Measurements from ENCODE around the gene PDE7B.

Gene PDE7B

DNA sequence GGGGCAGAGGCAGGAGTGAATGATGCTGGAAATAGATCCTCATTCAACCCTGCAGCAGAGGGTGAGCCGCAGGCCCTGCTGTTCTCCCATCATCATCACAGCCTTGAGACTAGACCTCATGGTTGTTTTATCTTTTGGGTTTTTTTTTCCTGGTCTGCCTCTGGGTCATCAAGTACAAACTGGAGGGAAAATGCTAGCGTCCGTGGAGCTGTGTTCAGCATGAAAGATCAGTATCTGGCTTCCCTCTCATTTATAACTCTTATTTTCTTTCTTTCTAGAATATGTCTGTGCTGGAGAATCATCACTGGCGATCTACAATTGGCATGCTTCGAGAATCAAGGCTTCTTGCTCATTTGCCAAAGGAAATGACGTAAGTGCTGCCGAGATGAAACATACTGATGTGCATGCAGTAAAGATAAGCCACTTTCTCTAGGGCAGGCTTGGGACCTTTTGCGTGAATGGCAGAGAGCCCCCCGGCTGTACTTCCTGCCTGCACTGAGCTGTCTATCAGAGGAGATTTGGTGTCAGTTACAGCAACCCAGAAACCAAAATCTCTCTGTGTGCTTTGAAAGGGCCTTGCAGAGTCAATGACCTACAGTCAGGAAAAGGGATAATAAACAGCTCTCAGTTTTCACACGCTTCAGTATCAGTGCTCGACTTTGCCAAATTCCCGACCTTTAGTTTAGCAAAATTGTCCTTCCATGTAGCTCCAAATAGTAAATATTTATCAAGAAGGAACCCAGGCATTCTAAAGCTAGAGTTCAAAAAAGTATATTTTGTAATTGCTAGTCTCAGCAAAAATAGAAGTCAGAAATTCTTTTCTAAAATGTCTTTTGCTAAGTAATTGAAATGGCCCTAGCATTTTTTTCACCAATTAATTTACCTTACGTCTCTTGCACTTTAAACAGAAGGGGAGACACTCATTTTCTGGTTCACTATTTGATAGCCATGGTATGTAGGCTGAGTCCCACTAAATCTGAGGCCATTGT is 322.3 kb downstream of the PDE7B start:
- H3K4me2 ChIP-seq (ENCODE audit: low read depth, low read length), result no peak overlapping the region
- no peaks in the 10 kb centered on the region for H3K27me3 ChIP-seq (replicated peaks; ENCODE audit: insufficient read depth, low read length)
- no peak overlapping the region for H3K9ac ChIP-seq (ENCODE audit: low read length)
- no peak overlapping the region for H2AFZ ChIP-seq (ENCODE audit: low read length)
- H3K79me2 ChIP-seq (ENCODE audit: low read length), result no peaks in the 10 kb centered on the region
- H4K20me1 ChIP-seq (ENCODE audit: insufficient read depth, low read length), result no peaks in the 10 kb centered on the region
- H3F3A ChIP-seq (ENCODE audit: insufficient read depth, low read length), result no peaks in the 10 kb centered on the region
- H3K36me3 ChIP-seq (replicated peaks; ENCODE audit: insufficient read depth, low read length), result no peaks in the 10 kb centered on the region
- no peak for TF ChIP-seq EZH2phosphoT487 (IDR thresholded peaks at IDR 0.05; ENCODE audit: low read length)
- TF ChIP-seq, protein P1, sequence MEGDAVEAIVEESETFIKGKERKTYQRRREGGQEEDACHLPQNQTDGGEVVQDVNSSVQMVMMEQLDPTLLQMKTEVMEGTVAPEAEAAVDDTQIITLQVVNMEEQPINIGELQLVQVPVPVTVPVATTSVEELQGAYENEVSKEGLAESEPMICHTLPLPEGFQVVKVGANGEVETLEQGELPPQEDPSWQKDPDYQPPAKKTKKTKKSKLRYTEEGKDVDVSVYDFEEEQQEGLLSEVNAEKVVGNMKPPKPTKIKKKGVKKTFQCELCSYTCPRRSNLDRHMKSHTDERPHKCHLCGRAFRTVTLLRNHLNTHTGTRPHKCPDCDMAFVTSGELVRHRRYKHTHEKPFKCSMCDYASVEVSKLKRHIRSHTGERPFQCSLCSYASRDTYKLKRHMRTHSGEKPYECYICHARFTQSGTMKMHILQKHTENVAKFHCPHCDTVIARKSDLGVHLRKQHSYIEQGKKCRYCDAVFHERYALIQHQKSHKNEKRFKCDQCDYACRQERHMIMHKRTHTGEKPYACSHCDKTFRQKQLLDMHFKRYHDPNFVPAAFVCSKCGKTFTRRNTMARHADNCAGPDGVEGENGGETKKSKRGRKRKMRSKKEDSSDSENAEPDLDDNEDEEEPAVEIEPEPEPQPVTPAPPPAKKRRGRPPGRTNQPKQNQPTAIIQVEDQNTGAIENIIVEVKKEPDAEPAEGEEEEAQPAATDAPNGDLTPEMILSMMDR (IDR thresholded peaks at IDR 0.05; ENCODE audit: low read length), result no peak
- TF ChIP-seq EZH2 (optimal IDR thresholded peaks at IDR 0.05; ENCODE audit: low read depth, low read length), result no peak
- no peaks in the 10 kb centered on the region for H3K4me1 ChIP-seq (ENCODE audit: low read length)
- H3K27ac ChIP-seq (ENCODE audit: low read length), result no peak overlapping the region
- DNase-seq, result no peak
- H3K9me3 ChIP-seq (replicated peaks; ENCODE audit: insufficient read depth, low read length), result no peaks in the 10 kb centered on the region
- H3K9me2 ChIP-seq (replicated peaks; ENCODE audit: insufficient read depth, low read length), result no peaks in the 10 kb centered on the region
- H3K4me3 ChIP-seq (ENCODE audit: low read length), result no peak overlapping the region

DNA sequence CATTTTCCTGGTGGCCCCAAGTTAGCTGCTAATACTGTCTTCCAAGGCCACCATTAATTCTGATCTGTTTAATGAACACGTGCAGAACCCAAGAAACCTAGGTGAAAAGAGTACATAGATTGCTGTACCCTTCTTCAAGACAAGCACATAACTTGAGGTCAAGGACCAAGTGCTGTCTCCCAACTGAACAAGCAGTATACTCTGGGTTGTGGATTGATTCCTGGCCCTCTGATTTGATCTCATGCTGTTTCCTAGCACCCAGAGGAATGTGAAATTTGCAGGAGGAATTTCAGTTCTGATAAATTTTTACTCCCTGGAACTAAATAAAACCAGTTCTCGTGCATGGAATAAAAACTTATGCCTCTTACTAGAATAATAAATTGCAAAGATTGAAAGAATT is 323.0 kb downstream of the PDE7B start:
- Histone ChIP-seq H3K36me3 (replicated peaks; ENCODE audit: insufficient read depth, low read length) (no peaks in the 10 kb centered on the region), H3K27ac (ENCODE audit: low read length) (no peak overlapping the region), H2AFZ (ENCODE audit: low read length) (no peak overlapping the region)

DNA sequence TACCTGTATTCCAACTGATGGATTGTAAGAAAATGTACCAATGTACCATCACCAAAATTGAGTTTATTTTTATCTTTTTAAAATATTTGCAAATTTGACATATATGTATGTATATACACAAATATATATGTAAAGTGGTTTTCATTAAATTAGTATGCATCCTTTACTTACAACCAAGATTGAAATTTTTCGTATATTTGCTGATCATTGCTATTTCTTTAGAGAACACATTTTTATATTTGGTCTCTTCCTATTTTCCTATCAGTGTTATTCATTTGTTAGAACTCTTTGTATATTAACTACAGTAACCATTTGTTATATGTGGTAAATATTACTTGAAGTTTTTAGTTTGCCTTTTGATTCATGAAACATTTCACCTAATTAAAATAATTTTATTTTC is 324.4 kb downstream of the PDE7B start:
- TF ChIP-seq, protein P1 (IDR thresholded peaks at IDR 0.05; ENCODE audit: low read length), result no peak
- no peak for TF ChIP-seq EZH2phosphoT487 (IDR thresholded peaks at IDR 0.05; ENCODE audit: low read length)
- no peak for TF ChIP-seq EZH2 (optimal IDR thresholded peaks at IDR 0.05; ENCODE audit: low read depth, low read length)
- no peak for DNase-seq
- Histone ChIP-seq H3K4me2 (ENCODE audit: low read depth, low read length) (no peak overlapping the region), H3K79me2 (ENCODE audit: low read length) (no peaks in the 10 kb centered on the region), H3K27ac (ENCODE audit: low read length) (no peak overlapping the region), H3K36me3 (replicated peaks; ENCODE audit: insufficient read depth, low read length) (no peaks in the 10 kb centered on the region), H3K27me3 (replicated peaks; ENCODE audit: insufficient read depth, low read length) (no peaks in the 10 kb centered on the region), H3K4me1 (ENCODE audit: low read length) (no peaks in the 10 kb centered on the region), H3K9me2 (replicated peaks; ENCODE audit: insufficient read depth, low read length) (no peaks in the 10 kb centered on the region), H3K4me3 (ENCODE audit: low read length) (no peak overlapping the region), H4K20me1 (ENCODE audit: insufficient read depth, low read length) (no peaks in the 10 kb centered on the region), H2AFZ (ENCODE audit: low read length) (no peak overlapping the region), H3K9me3 (replicated peaks; ENCODE audit: insufficient read depth, low read length) (no peaks in the 10 kb centered on the region), H3K9ac (ENCODE audit: low read length) (no peak overlapping the region), H3F3A (ENCODE audit: insufficient read depth, low read length) (no peaks in the 10 kb centered on the region)

More for the DNA sequence above, 323.0 kb downstream of the PDE7B start:
- Histone ChIP-seq H3K9me3 (replicated peaks; ENCODE audit: insufficient read depth, low read length) (no peaks in the 10 kb centered on the region), H3K27me3 (replicated peaks; ENCODE audit: insufficient read depth, low read length) (no peaks in the 10 kb centered on the region), H3K4me2 (ENCODE audit: low read depth, low read length) (no peak overlapping the region), H3K9me2 (replicated peaks; ENCODE audit: insufficient read depth, low read length) (no peaks in the 10 kb centered on the region), H3K79me2 (ENCODE audit: low read length) (no peaks in the 10 kb centered on the region), H3K9ac (ENCODE audit: low read length) (no peak overlapping the region), H3K4me3 (ENCODE audit: low read length) (no peak overlapping the region), H4K20me1 (ENCODE audit: insufficient read depth, low read length) (no peaks in the 10 kb centered on the region), H3F3A (ENCODE audit: insufficient read depth, low read length) (no peaks in the 10 kb centered on the region), H3K4me1 (ENCODE audit: low read length) (no peaks in the 10 kb centered on the region)
- TF ChIP-seq EZH2phosphoT487 (IDR thresholded peaks at IDR 0.05; ENCODE audit: low read length), result no peak
- TF ChIP-seq, protein P1 (IDR thresholded peaks at IDR 0.05; ENCODE audit: low read length), result no peak
- TF ChIP-seq EZH2 (optimal IDR thresholded peaks at IDR 0.05; ENCODE audit: low read depth, low read length), result no peak
- DNase-seq, result no peak

All from MM.1S (cell line).